Karpas-422 (cell line): ENCODE data around the gene CEBPA. TPM values are rescaled to one million over a fixed set of nuclear protein-coding genes. Genes with fewer than 3 reads are reported as not detected.

Source experiments
- DNase-seq: peaks from one replicate; pipeline ENCODE4 v3.0.0-alpha.2; 2015
- H2AFZ ChIP-seq: fragments of 200-600 bp; sonication (generic); 2 replicates; pipeline ENCODE4 v1.6.1; 2014; ENCODE audit warnings: antibody characterized with exemption, low read length, mixed read lengths
- H3K27ac ChIP-seq: fragments of 200-600 bp; sonication (generic); 2 replicates; pipeline ENCODE4 v1.5.1; 2014; ENCODE audit warnings: mild to moderate bottlenecking, low read length, moderate library complexity
- H3K27me3 ChIP-seq: fragments of 200-600 bp; sonication (generic); 2 replicates; pipeline ENCODE4 v1.6.1; 2014; ENCODE audit warnings: low read length, mixed read lengths
- H3K36me3 ChIP-seq: fragments of 200-600 bp; sonication (generic); 2 replicates; pipeline ENCODE4 v1.6.1; 2014; ENCODE audit warnings: low read length, mixed read lengths; ENCODE audit not compliant: insufficient read depth
- H3K4me1 ChIP-seq: fragments of 200-600 bp; sonication (generic); 2 replicates; pipeline ENCODE4 v1.6.1; 2014; ENCODE audit warnings: mild to moderate bottlenecking, low read length, mixed read lengths
- H3K4me2 ChIP-seq: fragments of 200-600 bp; sonication (generic); 2 replicates; pipeline ENCODE4 v1.6.1; 2014; ENCODE audit warnings: low read length, low read depth, mild to moderate bottlenecking; ENCODE audit not compliant: poor library complexity, severe bottlenecking
- H3K4me3 ChIP-seq: fragments of 200-600 bp; sonication (generic); 2 replicates; pipeline ENCODE4 v1.5.1; 2014; ENCODE audit warnings: mild to moderate bottlenecking, antibody characterized with exemption, low read length, mixed read lengths
- H3K79me2 ChIP-seq: fragments of 200-600 bp; sonication (generic); 2 replicates; pipeline ENCODE4 v1.6.1; 2014; ENCODE audit warnings: mild to moderate bottlenecking, low read length, mixed read lengths
- H3K9ac ChIP-seq: fragments of 200-600 bp; sonication (generic); 2 replicates; pipeline ENCODE4 v1.6.0; 2014; ENCODE audit warnings: low read length
- H3K9me2 ChIP-seq: fragments of 200-600 bp; sonication (generic), shearing (Covaris generic); replicated peaks from 2 replicates; pipeline ENCODE4 v1.6.0; 2014; ENCODE audit warnings: mild to moderate bottlenecking, low read length, moderate library complexity; ENCODE audit not compliant: insufficient read depth
- H3K9me3 ChIP-seq: fragments of 300-700, 200-600 bp; sonication (generic); 2 replicates; pipeline ENCODE4 v1.6.1; 2014; ENCODE audit warnings: low read length, mixed read lengths
- H4K20me1 ChIP-seq: fragments of 200-600 bp; sonication (generic); 2 replicates; pipeline ENCODE4 v1.6.1; 2014; ENCODE audit warnings: mild to moderate bottlenecking, antibody characterized with exemption, low read length, low read depth; ENCODE audit not compliant: insufficient read depth
- total RNA-seq: library from RNA; depleted of rRNA; stranded (reverse); fragments of >200 nt; shearing (Covaris generic); gene quantifications from 2 replicates; pipeline ENCODE4 v1.2.3, GENCODE V29; 2014; ENCODE audit warnings: low replicate concordance

Gene CEBPA
- total RNA-seq, 1 experiment from 2014 or later = not detected

- Histone ChIP-seq H3K79me2 (no peaks in the 10 kb centered on the region), H3K4me3 (no peak overlapping the region), H3K27me3 (no peaks in the 10 kb centered on the region), H3K4me2 (no peak overlapping the region), H3K9ac (no peak overlapping the region), H2AFZ (no peak overlapping the region), H3K27ac (no peak overlapping the region), H3K36me3 (no peaks in the 10 kb centered on the region), H3K9me3 (no peaks in the 10 kb centered on the region), H4K20me1 (no peaks in the 10 kb centered on the region), H3K9me2 (no peaks in the 10 kb centered on the region), H3K4me1 (no peaks in the 10 kb centered on the region)
- DNase-seq = no peak
These were observed 33.3 kb downstream of the CEBPA start for GRCh38 chr19:33269016-33269415.

DNA sequence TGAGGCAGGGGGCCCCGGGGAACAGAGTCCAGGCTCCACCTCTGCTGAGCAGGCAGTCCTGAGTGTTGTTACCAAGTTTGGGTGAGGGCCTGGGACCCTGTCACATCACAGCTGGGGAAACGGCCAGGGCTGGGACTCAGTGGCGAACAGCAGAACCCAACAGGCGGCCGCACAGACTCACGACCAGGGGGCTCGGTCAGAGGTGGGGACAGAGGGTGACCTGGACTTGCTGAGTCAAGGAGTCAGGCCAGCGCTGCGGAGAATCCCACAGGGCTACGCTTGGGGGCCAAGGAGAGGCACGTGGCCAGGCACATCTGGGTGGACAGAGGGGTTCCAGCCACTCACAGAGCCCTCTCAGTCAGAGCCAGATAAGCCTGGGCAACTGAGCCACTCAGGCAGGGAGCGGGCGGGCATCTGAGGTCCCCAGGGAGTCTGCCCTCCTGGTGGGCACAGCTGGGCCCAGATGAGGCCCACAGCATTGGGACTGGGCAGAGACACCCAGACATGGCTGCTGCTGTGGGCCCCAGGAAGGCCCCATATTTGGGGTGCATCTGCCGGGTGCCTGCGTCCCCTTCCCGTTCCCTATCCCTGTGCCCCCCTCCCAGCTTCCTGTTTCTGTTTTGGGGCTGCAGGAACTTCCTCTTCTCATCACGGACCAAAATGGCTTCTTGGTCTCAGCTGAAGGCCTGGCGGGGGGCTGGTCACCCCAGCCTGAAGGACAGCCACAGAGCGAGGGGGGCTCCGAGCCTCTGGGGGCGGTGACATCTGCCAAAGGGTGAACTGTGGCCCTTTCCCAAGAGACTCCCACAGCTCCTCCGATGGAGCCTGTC lies 34.0 kb downstream of the CEBPA start:
- no peak overlapping the region for H2AFZ ChIP-seq

DNA sequence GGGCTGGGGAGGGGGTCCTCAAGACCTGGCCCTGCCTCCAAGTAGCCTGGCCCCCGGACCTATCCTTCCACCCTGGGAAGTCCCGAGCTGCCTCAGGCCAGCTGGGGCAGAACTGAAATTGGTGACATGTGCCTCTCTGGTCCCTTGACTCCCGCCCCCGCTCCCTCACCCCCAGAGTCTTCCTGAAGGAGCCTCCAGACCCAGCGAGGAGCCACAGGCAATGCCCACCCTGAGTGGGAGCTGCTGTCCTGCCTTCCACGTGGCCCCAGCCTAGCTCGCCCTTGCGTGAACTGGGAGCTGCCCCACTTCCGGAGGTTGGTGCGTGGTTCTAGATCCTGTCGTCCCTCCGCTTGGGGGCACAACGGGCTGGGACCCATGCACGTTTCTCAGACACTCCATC lies 34.6 kb downstream of the CEBPA start:
- Histone ChIP-seq H3K9ac (no peak overlapping the region), H4K20me1 (no peaks in the 10 kb centered on the region), H3K9me2 (no peaks in the 10 kb centered on the region), H3K4me1 (no peaks in the 10 kb centered on the region), H3K4me3 (no peak overlapping the region), H3K4me2 (no peak overlapping the region), H2AFZ (no peak overlapping the region), H3K27ac (no peak overlapping the region), H3K36me3 (no peaks in the 10 kb centered on the region), H3K79me2 (no peaks in the 10 kb centered on the region), H3K9me3 (no peaks in the 10 kb centered on the region), H3K27me3 (no peaks in the 10 kb centered on the region)
- DNase-seq = no peak

More for the DNA sequence above, 34.0 kb downstream of the CEBPA start:
- H3K36me3 ChIP-seq = no peaks in the 10 kb centered on the region
- DNase-seq = no peak
- H3K4me2 ChIP-seq = no peak overlapping the region
- H3K79me2 ChIP-seq = no peaks in the 10 kb centered on the region
- no peak overlapping the region for H3K4me3 ChIP-seq
- H3K9ac ChIP-seq = no peak overlapping the region
- H3K4me1 ChIP-seq = no peaks in the 10 kb centered on the region
- H3K27ac ChIP-seq = no peak overlapping the region
- H3K27me3 ChIP-seq = no peaks in the 10 kb centered on the region
- H3K9me2 ChIP-seq = no peaks in the 10 kb centered on the region
- H4K20me1 ChIP-seq = no peaks in the 10 kb centered on the region
- H3K9me3 ChIP-seq = no peaks in the 10 kb centered on the region

- DNase-seq = no peak
These were observed 35.3 kb downstream of the CEBPA start for GRCh38 chr19:33266974-33267484.

GRCh38 chr19:33264881-33265445 lies 37.4 kb downstream of the CEBPA start:
- H4K20me1 ChIP-seq = no peaks in the 10 kb centered on the region

More at GRCh38 chr19:33266974-33267484, 35.3 kb downstream of the CEBPA start:
- Histone ChIP-seq H3K4me2 (no peak overlapping the region), H3K4me3 (no peak overlapping the region), H3K36me3 (no peaks in the 10 kb centered on the region), H3K27ac (no peak overlapping the region), H3K79me2 (no peaks in the 10 kb centered on the region), H3K4me1 (no peaks in the 10 kb centered on the region), H4K20me1 (no peaks in the 10 kb centered on the region), H3K9me2 (no peaks in the 10 kb centered on the region), H3K27me3 (no peaks in the 10 kb centered on the region), H3K9ac (no peak overlapping the region), H2AFZ (no peak overlapping the region), H3K9me3 (no peaks in the 10 kb centered on the region)

GRCh38 chr19:33263325-33264023 lies 38.9 kb downstream of the CEBPA start:
- H3K4me2 ChIP-seq = no peak overlapping the region
- DNase-seq = no peak
- H3K9ac ChIP-seq = no peak overlapping the region

More at GRCh38 chr19:33264881-33265445, 37.4 kb downstream of the CEBPA start:
- no peaks in the 10 kb centered on the region for H3K36me3 ChIP-seq
- H3K79me2 ChIP-seq = no peaks in the 10 kb centered on the region
- DNase-seq = no peak
- no peak overlapping the region for H3K4me2 ChIP-seq
- no peaks in the 10 kb centered on the region for H3K9me2 ChIP-seq
- no peaks in the 10 kb centered on the region for H3K9me3 ChIP-seq
- H2AFZ ChIP-seq = no peak overlapping the region
- no peaks in the 10 kb centered on the region for H3K4me1 ChIP-seq
- no peak overlapping the region for H3K9ac ChIP-seq
- no peak overlapping the region for H3K4me3 ChIP-seq
- no peaks in the 10 kb centered on the region for H3K27me3 ChIP-seq
- no peak overlapping the region for H3K27ac ChIP-seq

GRCh38 chr19:33261511-33262189 lies 40.7 kb downstream of the CEBPA start:
- no peaks in the 10 kb centered on the region for H3K36me3 ChIP-seq
- no peaks in the 10 kb centered on the region for H3K9me3 ChIP-seq
- H3K27me3 ChIP-seq = no peaks in the 10 kb centered on the region
- H3K4me2 ChIP-seq = no peak overlapping the region
- H2AFZ ChIP-seq = no peak overlapping the region
- H3K4me3 ChIP-seq = no peak overlapping the region
- DNase-seq = no peak
- no peak overlapping the region for H3K9ac ChIP-seq
- no peaks in the 10 kb centered on the region for H3K79me2 ChIP-seq
- no peak overlapping the region for H3K27ac ChIP-seq
- no peaks in the 10 kb centered on the region for H3K4me1 ChIP-seq
- H3K9me2 ChIP-seq = no peaks in the 10 kb centered on the region
- H4K20me1 ChIP-seq = no peaks in the 10 kb centered on the region

More at GRCh38 chr19:33263325-33264023, 38.9 kb downstream of the CEBPA start:
- H3K9me3 ChIP-seq = no peaks in the 10 kb centered on the region
- no peaks in the 10 kb centered on the region for H3K36me3 ChIP-seq
- no peaks in the 10 kb centered on the region for H4K20me1 ChIP-seq
- H3K9me2 ChIP-seq = no peaks in the 10 kb centered on the region
- no peaks in the 10 kb centered on the region for H3K79me2 ChIP-seq
- no peaks in the 10 kb centered on the region for H3K4me1 ChIP-seq
- no peak overlapping the region for H2AFZ ChIP-seq
- H3K27me3 ChIP-seq = no peaks in the 10 kb centered on the region
- no peak overlapping the region for H3K4me3 ChIP-seq
- no peak overlapping the region for H3K27ac ChIP-seq
